Neural progenitor cell (in vitro differentiated cells): ENCODE data around the gene SCUBE2.

Experiments
- CTCF ChIP-seq: fragments of 200-600 bp; sonication (generic); IDR thresholded peaks from 2 replicates; pipeline ENCODE4 v1.5.1; 2017; ENCODE audit warnings: antibody characterized with exemption, mild to moderate bottlenecking
- EZH2phosphoT487 ChIP-seq: fragments of 200-600 bp; sonication (generic); IDR thresholded peaks from 2 replicates; pipeline ENCODE4 v1.6.1; 2017; ENCODE audit warnings: antibody characterized with exemption

GRCh38 chr11:9104580-9104979 lies 13.2 kb upstream of the SCUBE2 start:
- TF ChIP-seq CTCF = no peak
- TF ChIP-seq EZH2phosphoT487 = no peak
